Measurements from ENCODE around the gene OR4A15. TPM values are rescaled to one million over a fixed set of nuclear protein-coding genes. Genes with fewer than 3 reads are reported as not detected.

OR4A15 gene
- total RNA-seq (not detected), polyA plus RNA-seq (not detected)

DNA sequence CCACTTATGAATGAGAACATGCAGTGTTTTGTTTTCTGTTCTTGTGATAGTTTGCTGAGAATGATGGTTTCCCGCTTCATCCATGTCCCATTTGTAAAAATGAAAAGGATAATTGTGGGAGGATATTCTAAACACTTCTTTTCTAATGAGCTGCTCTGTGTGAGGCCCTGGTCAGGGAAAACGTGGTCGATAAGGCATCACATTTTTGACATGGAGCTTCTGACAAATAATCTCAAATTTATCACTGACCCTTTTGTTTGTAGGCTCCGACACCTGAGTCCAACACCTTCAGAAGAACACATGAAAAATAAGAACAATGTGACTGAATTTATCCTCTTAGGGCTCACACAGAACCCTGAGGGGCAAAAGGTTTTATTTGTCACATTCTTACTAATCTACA is at the start of gene OR4A15:
Gene OR4A15, plus strand, starts transcription at position 301 of the 400 bp plus-strand sequence. Its CDS starts 0 bp downstream, at position 301.
- ChIA-PET CTCF (no interaction called here), POLR2A (no interaction called here)
- no peak within 1 kb of the TSS for H3K4me3 Mint-ChIP-seq
- Histone ChIP-seq H3K9me3 (ENCODE audit: low read length) (no peaks in the 10 kb centered on the region), H3K4me3 (ENCODE audit: low read length) (no peak within 1 kb of the TSS), H3K4me1 (ENCODE audit: insufficient read depth, low read length) (no peaks in the 10 kb centered on the region), H3K27me3 (ENCODE audit: insufficient read depth, low read length, poor library complexity, severe bottlenecking) (no peaks in the 10 kb centered on the region), H3K36me3 (ENCODE audit: insufficient read depth, low read length) (no peaks in the 10 kb centered on the region), H3K27ac (ENCODE audit: low read depth, low read length) (no peak within 1 kb of the TSS)
- DNase-seq: no peak
- H3K27me3 Mint-ChIP-seq: no peaks in the 10 kb centered on the region
- H3K27ac Mint-ChIP-seq: no peak within 1 kb of the TSS
- H3K9me3 Mint-ChIP-seq: peaks cover 12 to 38% (median 20%) of the 10 kb centered on the region in 5 donors
- no peaks in the 10 kb centered on the region for H3K4me1 Mint-ChIP-seq
- H3K36me3 Mint-ChIP-seq: no peaks in the 10 kb centered on the region

DNA sequence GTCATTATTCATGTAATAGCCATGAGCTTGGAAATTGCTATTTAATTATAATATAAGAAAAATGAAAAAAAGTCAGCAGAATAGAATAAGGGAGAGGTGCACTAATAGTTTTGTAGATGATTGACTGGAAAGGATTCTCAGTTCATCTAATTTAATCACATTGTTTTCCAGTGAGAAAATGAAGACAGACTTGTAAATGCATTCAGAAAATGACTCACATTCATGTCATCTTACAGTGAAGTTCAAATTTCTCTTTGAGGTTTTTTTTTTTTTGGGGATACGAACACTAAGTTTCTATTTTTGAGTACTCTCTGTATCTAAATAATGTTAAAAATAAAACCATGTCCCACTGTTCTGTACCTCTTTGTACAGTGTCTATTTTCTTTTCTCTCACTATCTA is 43.3 kb upstream of the OR4A15 start:
- peaks cover 3% of the 10 kb centered on the region for H3K9me3 ChIP-seq (ENCODE audit: low read length)
- Mint-ChIP-seq H3K27ac (no peak overlapping the region), H3K27me3 (no peaks in the 10 kb centered on the region), H3K9me3 (peaks cover 10 to 27% (median 13%) of the 10 kb centered on the region in 5 donors), H3K4me3 (no peak overlapping the region), H3K36me3 (no peaks in the 10 kb centered on the region), H3K4me1 (no peaks in the 10 kb centered on the region)
- ChIA-PET POLR2A (no interaction called here), CTCF (no interaction called here)
- no peak overlapping the region for H3K4me3 ChIP-seq (ENCODE audit: low read length)
- no peaks in the 10 kb centered on the region for H3K4me1 ChIP-seq (ENCODE audit: insufficient read depth, low read length)
- H3K36me3 ChIP-seq (ENCODE audit: insufficient read depth, low read length): no peaks in the 10 kb centered on the region
- no peaks in the 10 kb centered on the region for H3K27me3 ChIP-seq (ENCODE audit: insufficient read depth, low read length, poor library complexity, severe bottlenecking)
- no peak for DNase-seq
- no peak overlapping the region for H3K27ac ChIP-seq (ENCODE audit: low read depth, low read length)

DNA sequence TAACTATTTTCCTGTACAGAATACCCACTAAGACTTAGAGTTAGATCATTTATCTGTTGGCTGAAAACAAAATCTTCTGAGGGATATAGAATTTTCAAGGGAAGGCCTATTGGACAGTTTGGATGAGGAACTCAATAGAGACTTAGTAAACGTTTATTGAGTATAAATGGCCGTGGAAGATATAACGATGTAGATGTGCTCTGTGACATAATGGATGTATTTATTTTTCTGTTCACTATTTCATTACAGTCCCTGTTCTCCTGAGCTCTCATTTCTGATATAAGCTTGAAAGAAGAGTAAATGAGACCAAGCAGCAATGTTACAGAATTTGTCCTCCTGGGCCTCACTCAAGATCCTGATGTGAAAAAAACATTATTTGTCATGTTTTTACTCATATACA is 24.9 kb upstream of the OR4A15 start, which contains the start of gene OR4A16:
Gene OR4A16, plus strand, starts transcription at position 301 of the 400 bp plus-strand sequence. Its CDS starts 0 bp downstream, at position 301.
- no peak within 1 kb of the TSS for H3K27ac Mint-ChIP-seq
- Histone ChIP-seq H3K9me3 (ENCODE audit: low read length) (no peaks in the 10 kb centered on the region), H3K27me3 (ENCODE audit: insufficient read depth, low read length, poor library complexity, severe bottlenecking) (no peaks in the 10 kb centered on the region), H3K4me3 (ENCODE audit: low read length) (no peak within 1 kb of the TSS), H3K4me1 (ENCODE audit: insufficient read depth, low read length) (no peaks in the 10 kb centered on the region), H3K36me3 (ENCODE audit: insufficient read depth, low read length) (no peaks in the 10 kb centered on the region), H3K27ac (ENCODE audit: low read depth, low read length) (no peak within 1 kb of the TSS)
- no peak for DNase-seq
- H3K4me1 Mint-ChIP-seq: no peaks in the 10 kb centered on the region
- H3K27me3 Mint-ChIP-seq: no peaks in the 10 kb centered on the region
- H3K36me3 Mint-ChIP-seq: no peaks in the 10 kb centered on the region
- no peak within 1 kb of the TSS for H3K4me3 Mint-ChIP-seq
- CTCF ChIA-PET: no interaction called here
- POLR2A ChIA-PET: no interaction called here
- H3K9me3 Mint-ChIP-seq: peaks cover 4 to 24% (median 15%) of the 10 kb centered on the region in 5 donors

DNA sequence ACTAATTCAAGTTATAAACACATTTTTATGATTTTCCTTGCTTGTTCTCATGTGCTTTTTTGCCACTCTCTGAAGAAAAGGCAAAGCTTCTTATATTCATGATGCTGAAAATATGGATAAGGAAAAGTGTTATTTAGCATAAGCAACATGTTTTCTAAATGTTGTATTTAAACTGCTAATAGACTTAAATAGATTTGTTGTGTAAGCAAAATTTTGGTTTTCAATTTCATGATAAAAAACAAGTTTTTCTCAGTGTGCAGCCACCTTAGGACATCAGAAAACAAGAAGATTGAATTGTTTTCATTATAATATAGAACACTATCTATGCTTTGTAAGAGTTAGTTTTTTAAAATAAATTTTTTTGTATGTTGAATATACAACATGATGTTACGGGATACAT is 22.5 kb upstream of the OR4A15 start:
- Histone ChIP-seq H3K4me1 (ENCODE audit: insufficient read depth, low read length) (no peaks in the 10 kb centered on the region), H3K4me3 (ENCODE audit: low read length) (no peak overlapping the region), H3K27me3 (ENCODE audit: insufficient read depth, low read length, poor library complexity, severe bottlenecking) (no peaks in the 10 kb centered on the region), H3K9me3 (ENCODE audit: low read length) (no peaks in the 10 kb centered on the region), H3K36me3 (ENCODE audit: insufficient read depth, low read length) (no peaks in the 10 kb centered on the region), H3K27ac (ENCODE audit: low read depth, low read length) (no peak overlapping the region)
- no peak for DNase-seq
- Mint-ChIP-seq H3K4me1 (no peaks in the 10 kb centered on the region), H3K27ac (no peak overlapping the region), H3K4me3 (no peak overlapping the region), H3K36me3 (no peaks in the 10 kb centered on the region), H3K27me3 (no peaks in the 10 kb centered on the region), H3K9me3 (peaks cover 6 to 24% (median 20%) of the 10 kb centered on the region in 5 donors)
- ChIA-PET POLR2A (no interaction called here), CTCF (no interaction called here)

DNA sequence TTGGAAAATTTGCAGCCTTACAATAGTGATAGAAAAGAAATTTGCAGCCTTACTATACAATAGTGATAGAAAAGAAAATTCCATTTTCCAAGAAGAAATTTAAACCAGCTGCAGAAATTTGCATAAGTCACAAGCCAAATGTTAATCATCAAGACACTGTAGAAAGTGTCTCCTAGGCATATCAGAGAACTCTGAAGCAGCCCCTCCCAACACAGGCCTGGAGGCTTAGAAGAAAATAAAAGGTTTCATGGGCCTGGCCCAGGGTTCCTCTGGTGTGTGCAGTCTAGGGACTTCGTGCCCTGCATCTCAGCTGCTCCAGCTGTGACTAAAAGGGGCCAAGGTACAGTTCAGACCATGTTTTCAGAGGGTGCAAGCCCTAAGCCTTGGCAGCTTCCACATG is 18.7 kb upstream of the OR4A15 start:
- Histone ChIP-seq H3K36me3 (ENCODE audit: insufficient read depth, low read length) (no peaks in the 10 kb centered on the region), H3K4me1 (ENCODE audit: insufficient read depth, low read length) (no peaks in the 10 kb centered on the region), H3K4me3 (ENCODE audit: low read length) (no peak overlapping the region), H3K27ac (ENCODE audit: low read depth, low read length) (no peak overlapping the region), H3K27me3 (ENCODE audit: insufficient read depth, low read length, poor library complexity, severe bottlenecking) (no peaks in the 10 kb centered on the region), H3K9me3 (ENCODE audit: low read length) (no peaks in the 10 kb centered on the region)
- Mint-ChIP-seq H3K4me3 (no peak overlapping the region), H3K9me3 (peaks cover 3 to 16% (median 10%) of the 10 kb centered on the region in 5 donors), H3K36me3 (no peaks in the 10 kb centered on the region), H3K4me1 (no peaks in the 10 kb centered on the region), H3K27me3 (no peaks in the 10 kb centered on the region), H3K27ac (no peak overlapping the region)
- DNase-seq: no peak
- ChIA-PET CTCF (no interaction called here), POLR2A (no interaction called here)

DNA sequence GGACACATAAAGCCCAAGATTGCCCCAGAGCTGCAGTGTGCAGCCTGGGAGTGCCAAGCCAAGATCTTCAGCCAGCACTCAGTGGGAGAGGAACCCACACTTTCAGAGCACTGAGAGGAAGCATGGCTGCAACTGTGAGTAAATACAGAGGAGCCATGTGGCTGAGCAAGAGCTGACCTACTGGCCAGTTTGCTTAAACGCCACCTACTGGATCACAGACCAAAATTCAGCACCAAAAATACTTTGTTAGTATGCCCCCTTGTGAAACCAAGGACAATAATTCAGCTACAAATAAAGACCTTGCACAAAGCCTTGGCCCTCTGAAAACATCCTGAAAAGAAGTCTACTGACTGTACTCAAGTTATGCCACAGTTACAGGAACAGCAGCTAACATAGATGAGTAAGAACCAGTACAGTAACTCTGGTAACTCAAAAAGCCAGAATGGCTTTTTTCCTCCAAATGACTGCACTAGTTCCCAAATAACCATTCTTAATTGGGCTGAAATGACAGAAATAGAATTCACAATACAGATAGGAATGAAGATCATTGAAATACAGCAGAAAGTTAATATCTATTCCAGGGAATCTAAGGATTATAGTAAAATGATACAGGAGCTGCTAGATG is 10.1 kb upstream of the OR4A15 start:
- no peak overlapping the region for H3K27ac Mint-ChIP-seq
- H3K9me3 Mint-ChIP-seq: peaks cover 3 to 48% (median 23%) of the 10 kb centered on the region in 5 donors
- Histone ChIP-seq H3K4me1 (ENCODE audit: insufficient read depth, low read length) (no peaks in the 10 kb centered on the region), H3K4me3 (ENCODE audit: low read length) (no peak overlapping the region), H3K36me3 (ENCODE audit: insufficient read depth, low read length) (no peaks in the 10 kb centered on the region), H3K27ac (ENCODE audit: low read depth, low read length) (no peak overlapping the region), H3K27me3 (ENCODE audit: insufficient read depth, low read length, poor library complexity, severe bottlenecking) (no peaks in the 10 kb centered on the region), H3K9me3 (ENCODE audit: low read length) (no peaks in the 10 kb centered on the region)
- no peak for DNase-seq
- H3K4me3 Mint-ChIP-seq: no peak overlapping the region
- H3K36me3 Mint-ChIP-seq: no peaks in the 10 kb centered on the region
- H3K27me3 Mint-ChIP-seq: no peaks in the 10 kb centered on the region
- ChIA-PET POLR2A (no interaction called here), CTCF (no interaction called here)
- H3K4me1 Mint-ChIP-seq: no peaks in the 10 kb centered on the region

DNA sequence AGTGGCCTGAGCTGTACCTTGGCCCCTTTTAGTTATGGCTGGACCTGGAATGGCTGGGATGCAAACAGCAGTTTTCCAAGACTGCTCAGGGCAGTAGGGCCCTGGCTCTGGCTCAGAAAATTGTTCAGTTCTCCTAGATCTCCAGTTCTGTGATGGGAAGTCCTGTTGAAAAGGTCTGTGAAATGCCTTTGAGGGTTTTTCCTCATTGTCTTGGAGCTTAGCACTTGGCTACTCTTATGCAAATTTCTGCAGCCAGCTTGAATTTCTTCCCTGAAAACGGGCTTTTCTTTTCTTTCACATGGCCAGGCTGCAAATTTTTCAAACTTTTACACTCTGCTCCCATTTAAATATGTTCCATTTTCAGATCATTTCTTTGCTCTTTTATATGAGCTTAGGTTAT is 33.2 kb downstream of the OR4A15 start:
- no peak overlapping the region for H3K27ac ChIP-seq (ENCODE audit: low read depth, low read length)
- Mint-ChIP-seq H3K4me3 (no peak overlapping the region), H3K36me3 (no peaks in the 10 kb centered on the region), H3K27ac (no peak overlapping the region), H3K27me3 (no peaks in the 10 kb centered on the region), H3K4me1 (no peaks in the 10 kb centered on the region), H3K9me3 (peaks cover 7 to 44% (median 29%) of the 10 kb centered on the region in 5 donors)
- DNase-seq: no peak
- ChIA-PET CTCF (no interaction called here), POLR2A (no interaction called here)
- no peaks in the 10 kb centered on the region for H3K27me3 ChIP-seq (ENCODE audit: insufficient read depth, low read length, poor library complexity, severe bottlenecking)
- no peaks in the 10 kb centered on the region for H3K4me1 ChIP-seq (ENCODE audit: insufficient read depth, low read length)
- no peak overlapping the region for H3K4me3 ChIP-seq (ENCODE audit: low read length)
- no peaks in the 10 kb centered on the region for H3K36me3 ChIP-seq (ENCODE audit: insufficient read depth, low read length)
- no peaks in the 10 kb centered on the region for H3K9me3 ChIP-seq (ENCODE audit: low read length)

Measured in CD8-positive, alpha-beta memory T cell (primary cell).